Kidney (tissue), 14 donors: ENCODE data around the gene ATG12. TPM values are rescaled to one million over a fixed set of nuclear protein-coding genes. Genes with fewer than 3 reads are reported as not detected.

Source experiments
- DNase-seq, 5 donors: peaks; one replicate each; pipeline ENCODE4 v3.0.0-alpha.2; 2013 to 2020
- FAIRE-seq: peaks from 2 replicates; lab custom pipeline; 2012; peaks lifted over from hg19 to GRCh38; lab: Jason Lieb, UNC
- H3K27ac ChIP-seq, 2 donors: one replicate each; pipeline ENCODE4 v1.7.0; 2013; ENCODE audit warnings: low read depth in 2 of 2, low read length in 2 of 2, inconsistent platforms in 1 of 2
- H3K27me3 ChIP-seq: one replicate; pipeline ENCODE4 v1.7.1; 2013; ENCODE audit warnings: low read length, inconsistent platforms; ENCODE audit not compliant: control insufficient read depth, insufficient read depth
- H3K36me3 ChIP-seq, 3 donors: one replicate each; pipeline versions ENCODE4 v1.7.0 to v1.7.1; 2013; ENCODE audit warnings: low read length in 3 of 3, control low read depth in 1 of 3, inconsistent platforms in 1 of 3; ENCODE audit not compliant: insufficient read depth in 3 of 3, control insufficient read depth in 2 of 3
- H3K4me1 ChIP-seq, 3 donors: one replicate each; pipeline versions ENCODE4 v1.7.0 to v1.7.1; 2013; ENCODE audit warnings: low read length in 3 of 3, inconsistent platforms in 1 of 3, low read depth in 1 of 3; ENCODE audit not compliant: control insufficient read depth in 2 of 3, insufficient read depth in 2 of 3
- H3K4me3 ChIP-seq, 3 donors: one replicate each; pipeline versions ENCODE4 v1.7.0 to v1.8.1; 2013; ENCODE audit warnings: low read length in 3 of 3, control low read depth in 1 of 3, inconsistent platforms in 1 of 3
- H3K9ac ChIP-seq, 3 donors: one replicate each; pipeline versions ENCODE4 v1.7.0 to v1.7.1; 2013; ENCODE audit warnings: low read length in 3 of 3, control low read depth in 1 of 3, inconsistent platforms in 1 of 3
- H3K9me3 ChIP-seq, 3 donors: one replicate each; pipeline versions ENCODE4 v1.7.0 to v1.7.1; 2013; ENCODE audit warnings: low read length in 3 of 3, control low read depth in 1 of 3, inconsistent platforms in 1 of 3; ENCODE audit not compliant: control insufficient read depth in 2 of 3, insufficient read depth in 1 of 3
- intact Hi-C: fragments of 100-400 bp; cut with DNase I; formaldehyde crosslinking; loops from one replicate; pipeline ENCODE4 v1.11.1; 2022
- polyA plus RNA-seq: library from polyadenylated mRNA; stranded (reverse); fragments of 350-450 nt; fragmentation: Illumina TruSeq; extraction: RNeasy Lipid Tissue Mini Kit (QIAGEN cat#74804); gene quantifications from one replicate; pipeline ENCODE4 v1.2.3, GENCODE V29; 2014; ENCODE audit warnings: low read depth, low replicate concordance; ENCODE audit not compliant: insufficient read depth
- total RNA-seq: library from RNA; stranded (reverse); fragmentation: NEBNext Ultra II Directional; extraction: Animal tissue kit (Norgen Biotek cat#: 25700); gene quantifications from one replicate; pipeline ENCODE4 v1.2.1, GENCODE V29; 2021
- TF ChIP-seq, protein P1 (sequence below): IDR thresholded peaks from 3 replicates; pipeline ENCODE4 v1.5.1; 2012; ENCODE audit warnings: mild to moderate bottlenecking, moderate library complexity, borderline replicate concordance; ENCODE audit not compliant: insufficient read depth; ENCODE audit errors: extremely low read depth
- donor health status: control.
- donor health status: control.
- donor health status: control.
- donor health status: control.
- donor health status: control.
- donor health status: DM: yes; HTN: yes; CAD: no.
- donor health status: Normal renal cell carcinoma (clear cell type).

ATG12 gene
- total and polyA plus RNA-seq, 2 donors from 2014 or later = 26.3 to 30.1 TPM

DNA sequence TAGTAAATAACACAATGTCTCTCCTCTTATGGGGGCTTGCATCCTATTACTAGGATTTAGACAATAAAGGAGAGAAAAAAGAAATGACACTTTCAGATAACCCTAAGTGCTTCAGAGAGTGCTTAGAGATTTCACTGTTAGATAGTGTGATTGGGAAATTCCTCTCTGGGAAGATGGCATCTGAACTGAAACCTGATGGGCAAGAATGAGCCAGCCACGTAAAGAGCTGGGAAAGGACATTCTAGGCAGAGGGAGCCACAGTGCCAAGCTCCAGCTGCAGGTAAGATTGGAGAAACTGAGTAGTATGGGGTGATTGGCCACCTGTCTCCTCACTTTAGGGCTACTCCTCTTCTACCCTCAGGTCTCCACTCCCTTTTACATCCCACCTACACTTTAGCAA is 39.4 kb downstream of the ATG12 start:
- no peak for DNase-seq
- Histone ChIP-seq H3K4me1 (no peaks in the 10 kb centered on the region), H3K4me3 (no peak overlapping the region), H3K27me3 (no peaks in the 10 kb centered on the region), H3K9ac (no peak overlapping the region), H3K27ac (no peak overlapping the region), H3K36me3 (peaks cover 0 to 2% (median 0%) of the 10 kb centered on the region in 3 donors), H3K9me3 (no peaks in the 10 kb centered on the region)
- TF ChIP-seq, protein P1, sequence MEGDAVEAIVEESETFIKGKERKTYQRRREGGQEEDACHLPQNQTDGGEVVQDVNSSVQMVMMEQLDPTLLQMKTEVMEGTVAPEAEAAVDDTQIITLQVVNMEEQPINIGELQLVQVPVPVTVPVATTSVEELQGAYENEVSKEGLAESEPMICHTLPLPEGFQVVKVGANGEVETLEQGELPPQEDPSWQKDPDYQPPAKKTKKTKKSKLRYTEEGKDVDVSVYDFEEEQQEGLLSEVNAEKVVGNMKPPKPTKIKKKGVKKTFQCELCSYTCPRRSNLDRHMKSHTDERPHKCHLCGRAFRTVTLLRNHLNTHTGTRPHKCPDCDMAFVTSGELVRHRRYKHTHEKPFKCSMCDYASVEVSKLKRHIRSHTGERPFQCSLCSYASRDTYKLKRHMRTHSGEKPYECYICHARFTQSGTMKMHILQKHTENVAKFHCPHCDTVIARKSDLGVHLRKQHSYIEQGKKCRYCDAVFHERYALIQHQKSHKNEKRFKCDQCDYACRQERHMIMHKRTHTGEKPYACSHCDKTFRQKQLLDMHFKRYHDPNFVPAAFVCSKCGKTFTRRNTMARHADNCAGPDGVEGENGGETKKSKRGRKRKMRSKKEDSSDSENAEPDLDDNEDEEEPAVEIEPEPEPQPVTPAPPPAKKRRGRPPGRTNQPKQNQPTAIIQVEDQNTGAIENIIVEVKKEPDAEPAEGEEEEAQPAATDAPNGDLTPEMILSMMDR = no peak
- FAIRE-seq = no peak
- intact Hi-C loops = no loop called here

DNA sequence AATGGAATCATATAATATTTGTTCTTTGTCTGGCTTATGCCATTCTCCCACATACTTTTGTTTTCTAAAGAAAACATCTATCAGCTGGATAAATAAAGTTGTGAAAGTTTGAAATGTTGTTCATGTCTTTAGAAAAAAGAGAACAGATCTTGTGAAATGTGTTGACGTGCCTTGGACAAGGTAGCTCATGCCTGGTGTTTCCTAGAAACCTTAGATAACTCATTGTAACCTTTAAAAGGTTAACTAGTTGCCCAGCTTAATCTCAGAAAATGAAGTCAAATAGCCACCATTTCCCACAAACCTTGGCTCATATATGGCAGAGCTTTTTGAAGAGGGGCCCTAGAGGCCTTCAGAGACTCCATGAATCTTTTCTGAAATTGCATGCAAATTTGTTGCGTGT is 40.2 kb downstream of the ATG12 start:
- H3K27ac ChIP-seq = no peak overlapping the region
- no peak overlapping the region for H3K9ac ChIP-seq
- no peaks in the 10 kb centered on the region for H3K27me3 ChIP-seq
- H3K36me3 ChIP-seq = no peaks in the 10 kb centered on the region
- H3K9me3 ChIP-seq = no peaks in the 10 kb centered on the region
- H3K4me1 ChIP-seq = no peaks in the 10 kb centered on the region
- no peak for DNase-seq
- TF ChIP-seq, protein P1 = no peak
- H3K4me3 ChIP-seq = no peak overlapping the region
- intact Hi-C loops = no loop called here
- FAIRE-seq = no peak

- Histone ChIP-seq H3K9ac (no peak overlapping the region), H3K4me1 (no peaks in the 10 kb centered on the region), H3K4me3 (no peak overlapping the region), H3K27me3 (no peaks in the 10 kb centered on the region), H3K36me3 (no peaks in the 10 kb centered on the region), H3K27ac (no peak overlapping the region), H3K9me3 (no peaks in the 10 kb centered on the region)
- FAIRE-seq = no peak
- intact Hi-C loops = no loop called here
- TF ChIP-seq, protein P1 = no peak
- no peak for DNase-seq
Measured at GRCh38 chr5:115800108-115800507, 41.3 kb downstream of the ATG12 start.

- FAIRE-seq (no peak), DNase-seq (no peak)
- Histone ChIP-seq H3K27me3 (no peaks in the 10 kb centered on the region), H3K9ac (no peak overlapping the region), H3K9me3 (no peaks in the 10 kb centered on the region), H3K27ac (no peak overlapping the region), H3K4me3 (no peak overlapping the region), H3K36me3 (no peaks in the 10 kb centered on the region), H3K4me1 (no peaks in the 10 kb centered on the region)
- TF ChIP-seq, protein P1 = no peak
- intact Hi-C loops = no loop called here
Measured at GRCh38 chr5:115798252-115798651, 43.1 kb downstream of the ATG12 start.
